ENCODE results near the gene THBS2.
"Not testable (repeated sequence)": the region's sequence is repeated elsewhere in the genome, so short reads cannot be mapped to it uniquely, and the experiment has no call there.

The THBS2 gene

DNA sequence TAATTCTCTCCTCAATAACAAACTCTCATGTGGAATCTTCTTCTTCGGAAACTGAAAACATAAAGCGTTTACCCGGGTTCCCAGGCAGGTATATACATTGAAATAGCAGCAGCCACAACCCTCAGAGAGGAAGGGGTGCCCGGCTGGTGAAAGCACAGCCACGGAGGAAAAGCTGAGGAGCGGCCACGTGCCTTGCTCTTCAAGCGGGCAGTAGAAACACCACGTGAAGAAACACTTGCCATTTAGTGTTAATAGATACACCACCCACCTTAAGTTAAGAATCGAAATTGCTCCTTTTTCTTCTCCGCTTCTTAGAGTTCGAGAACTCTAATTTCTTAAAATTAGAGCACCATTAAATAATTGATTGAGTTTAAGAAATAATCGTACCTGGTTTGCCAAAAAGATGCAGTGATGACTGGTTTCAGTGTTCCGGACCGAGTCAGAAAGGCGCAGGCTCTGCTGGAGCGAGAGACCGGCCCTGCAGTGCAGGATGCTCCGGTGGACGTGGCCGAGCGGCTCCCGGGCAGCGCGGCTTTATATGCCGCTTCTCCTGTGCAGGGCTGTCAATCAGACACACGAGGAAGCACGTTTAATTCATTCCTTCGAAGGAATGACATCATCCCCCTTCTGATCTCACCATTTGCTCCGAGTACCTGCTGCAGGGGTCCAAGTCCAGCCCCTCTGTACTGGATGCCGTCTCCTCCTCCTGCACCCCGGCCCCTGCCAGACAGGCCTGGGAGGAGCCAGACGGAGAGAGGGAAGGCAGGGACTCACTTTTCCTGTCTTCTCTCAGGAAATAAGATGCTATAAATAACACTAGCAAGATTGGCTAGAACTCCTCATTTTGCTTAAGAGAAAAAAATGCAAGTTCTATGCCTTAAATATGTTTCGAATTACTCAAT, at the start of gene THBS2:
Gene THBS2, minus strand, starts transcription at position 510 of the 902 bp plus-strand sequence. CDS start 3,062 bp downstream, outside the sequence.
- DNase-seq (ENCODE audit: low read depth) = no peak

DNA sequence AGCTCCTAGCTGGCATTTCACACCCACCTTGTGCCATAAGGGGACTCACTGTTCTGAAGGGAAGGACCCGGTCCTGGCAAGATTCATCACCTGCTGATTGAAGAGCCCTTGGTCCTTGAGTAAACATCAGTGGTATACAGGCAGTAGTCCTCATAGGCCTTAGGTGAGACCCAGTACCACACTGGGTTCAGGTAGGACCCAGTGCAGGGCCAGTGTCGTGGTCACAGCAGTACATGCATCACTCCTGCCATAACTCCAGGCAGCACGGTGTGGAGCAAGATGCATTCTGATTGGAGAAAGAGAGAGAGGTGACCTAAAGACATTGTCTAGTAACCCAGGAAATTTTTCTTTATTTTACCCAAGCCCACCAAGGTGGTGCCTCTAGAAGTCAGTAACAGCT, 49.1 kb upstream of the THBS2 start:
- no peak for DNase-seq (ENCODE audit: low read depth)

DNA sequence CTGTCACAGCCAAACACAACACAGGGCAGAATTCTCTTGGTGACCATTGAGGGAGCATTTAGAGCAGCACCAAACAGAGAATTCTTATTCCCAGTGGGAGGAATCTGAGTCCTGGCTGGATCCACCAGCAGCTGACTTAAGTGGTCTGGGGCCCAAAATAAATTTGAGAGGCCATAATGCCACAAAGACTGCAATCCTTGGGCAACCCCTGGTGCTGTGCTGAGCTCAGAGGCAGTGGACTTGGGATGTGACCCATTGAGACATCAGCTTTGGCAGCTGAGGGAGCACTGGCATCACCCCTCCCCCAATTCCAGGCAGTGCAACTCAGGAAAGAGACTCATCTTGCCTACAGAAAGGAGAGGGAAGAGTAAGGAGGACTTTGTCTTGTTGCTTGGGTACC, 48.6 kb upstream of the THBS2 start:
- DNase-seq (ENCODE audit: low read depth) = no peak

DNA sequence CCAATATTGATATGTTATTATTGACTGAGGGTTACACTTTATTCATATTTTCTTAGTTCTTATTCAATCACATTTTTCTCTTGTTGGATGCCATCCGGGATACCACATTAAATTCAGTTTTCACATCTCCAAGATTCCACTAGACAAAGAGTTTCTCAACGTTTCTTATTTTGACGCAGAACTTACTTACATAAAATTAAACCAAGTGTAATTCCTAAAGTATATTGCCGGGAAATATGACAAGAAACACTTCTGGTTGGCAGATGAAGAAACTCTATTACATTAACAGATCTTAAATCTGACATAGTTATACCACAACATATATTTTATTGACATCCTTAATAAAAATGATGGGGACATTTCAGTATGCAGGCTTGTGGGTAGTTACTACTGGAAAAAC, 47.3 kb upstream of the THBS2 start:
- no peak for DNase-seq (ENCODE audit: low read depth)

DNA sequence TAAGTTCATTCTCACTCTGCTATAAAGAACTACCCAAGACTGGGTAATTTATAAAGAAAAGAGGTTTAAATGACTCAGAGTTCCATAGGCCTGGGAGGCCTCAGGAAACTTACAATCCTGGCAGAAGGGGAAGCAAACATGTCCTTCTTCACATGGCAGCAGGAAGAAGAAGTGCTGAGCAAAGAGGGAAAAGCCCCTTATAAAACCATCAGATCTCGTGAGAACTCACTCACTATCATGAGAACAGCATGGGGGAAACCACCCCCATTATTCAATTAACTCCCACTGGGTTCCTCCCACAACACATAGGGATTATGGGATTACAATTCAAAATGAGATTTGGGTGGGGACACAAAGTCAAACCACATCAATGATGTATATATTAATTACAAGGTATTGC, 45.0 kb upstream of the THBS2 start:
- DNase-seq (ENCODE audit: low read depth) = not testable (repeated sequence)

DNA sequence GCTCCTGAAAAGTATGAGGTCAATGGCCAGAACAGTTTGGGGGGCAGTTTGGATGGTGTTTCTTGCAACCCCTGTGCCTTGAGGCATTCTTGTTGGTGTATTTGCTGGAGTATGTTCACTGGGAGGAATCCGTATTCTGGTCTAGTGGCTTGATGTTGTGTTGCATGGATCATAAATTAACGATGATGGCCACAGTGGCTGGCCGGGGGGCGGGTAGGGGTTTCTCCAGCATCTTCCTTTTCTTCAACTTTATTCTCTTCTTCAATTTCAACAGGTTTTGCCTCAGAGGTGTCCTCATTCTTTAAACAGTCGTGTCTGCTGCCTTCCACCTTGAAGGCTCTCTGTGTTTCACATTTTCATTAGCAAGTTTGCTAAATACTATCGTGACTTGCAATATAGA, 43.0 kb upstream of the THBS2 start:
- no peak for DNase-seq (ENCODE audit: low read depth)

DNA sequence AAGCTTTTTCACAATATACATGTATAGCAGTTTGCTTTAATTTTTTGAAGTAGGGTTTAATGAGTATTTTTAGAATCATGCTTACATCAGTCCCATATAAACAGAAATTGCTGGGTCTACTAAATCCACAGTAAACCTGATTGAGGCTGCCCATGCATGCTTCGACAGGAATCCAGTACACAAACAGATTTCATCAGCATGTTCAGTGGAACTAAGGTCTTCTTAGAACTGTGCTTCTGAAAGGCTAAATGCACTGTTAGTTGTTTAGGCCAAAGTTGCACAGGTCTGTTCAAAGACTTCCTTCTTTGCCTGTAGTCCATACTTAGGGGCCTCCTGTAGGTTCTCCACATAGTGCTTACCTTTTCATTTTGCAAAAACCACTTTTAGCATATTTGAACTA, 42.5 kb upstream of the THBS2 start:
- DNase-seq (ENCODE audit: low read depth) = no peak

DNA sequence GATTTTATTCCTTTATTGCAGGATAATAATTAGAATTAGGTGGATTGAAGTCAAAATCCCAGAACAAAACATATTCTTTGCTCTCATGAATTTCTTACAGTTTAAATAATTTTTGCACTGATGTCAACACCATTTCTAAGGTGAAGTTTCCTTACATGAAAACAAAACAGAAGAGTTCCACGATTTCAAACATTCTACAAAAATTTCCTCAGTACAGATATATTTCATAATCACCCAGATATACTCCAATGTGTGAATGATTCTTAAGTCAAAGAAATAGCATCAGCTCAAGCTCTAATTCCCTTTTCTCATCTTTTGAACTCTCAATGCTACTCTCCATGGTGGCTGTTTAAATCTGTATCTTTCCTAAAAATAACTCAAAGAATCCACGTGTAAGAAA, 39.5 kb upstream of the THBS2 start:
- no peak for DNase-seq (ENCODE audit: low read depth)

DNA sequence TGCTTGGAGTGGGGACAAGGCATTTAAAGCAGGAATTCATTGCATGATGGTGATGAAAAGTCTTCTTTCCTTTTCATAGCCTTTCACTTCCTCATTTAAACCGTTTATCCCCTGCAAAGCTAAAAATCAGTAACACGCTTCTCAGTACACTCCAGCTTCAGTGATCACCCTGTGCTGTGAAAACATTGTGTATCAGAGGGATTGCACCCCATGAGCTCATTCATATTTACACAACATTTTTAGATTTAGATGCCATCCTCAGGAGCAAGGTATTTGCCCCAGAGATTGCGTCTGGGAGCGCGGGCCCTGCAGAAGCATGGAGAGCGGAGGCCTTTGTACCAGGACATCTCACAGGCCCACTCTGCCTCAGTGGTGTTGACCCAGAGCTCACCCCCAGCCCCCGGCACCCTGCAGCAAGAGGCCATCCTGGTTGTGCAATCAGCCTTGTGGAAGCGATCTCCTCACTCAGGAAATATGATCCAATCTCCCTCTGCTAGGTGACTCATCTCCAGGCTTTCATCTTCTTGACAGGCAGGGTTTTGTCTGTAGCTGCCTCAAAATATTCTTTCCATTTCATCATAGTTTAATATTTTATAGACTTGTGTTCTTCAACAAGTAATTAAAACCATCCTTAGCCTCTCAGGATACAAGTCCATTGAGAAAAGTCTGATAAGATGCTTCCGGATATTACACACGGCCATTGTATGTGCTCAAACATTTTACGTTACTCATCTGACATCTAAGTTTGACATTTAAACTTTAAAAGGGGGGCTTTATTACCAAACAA, 38.9 kb upstream of the THBS2 start:
- no peak for DNase-seq (ENCODE audit: low read depth)

DNA sequence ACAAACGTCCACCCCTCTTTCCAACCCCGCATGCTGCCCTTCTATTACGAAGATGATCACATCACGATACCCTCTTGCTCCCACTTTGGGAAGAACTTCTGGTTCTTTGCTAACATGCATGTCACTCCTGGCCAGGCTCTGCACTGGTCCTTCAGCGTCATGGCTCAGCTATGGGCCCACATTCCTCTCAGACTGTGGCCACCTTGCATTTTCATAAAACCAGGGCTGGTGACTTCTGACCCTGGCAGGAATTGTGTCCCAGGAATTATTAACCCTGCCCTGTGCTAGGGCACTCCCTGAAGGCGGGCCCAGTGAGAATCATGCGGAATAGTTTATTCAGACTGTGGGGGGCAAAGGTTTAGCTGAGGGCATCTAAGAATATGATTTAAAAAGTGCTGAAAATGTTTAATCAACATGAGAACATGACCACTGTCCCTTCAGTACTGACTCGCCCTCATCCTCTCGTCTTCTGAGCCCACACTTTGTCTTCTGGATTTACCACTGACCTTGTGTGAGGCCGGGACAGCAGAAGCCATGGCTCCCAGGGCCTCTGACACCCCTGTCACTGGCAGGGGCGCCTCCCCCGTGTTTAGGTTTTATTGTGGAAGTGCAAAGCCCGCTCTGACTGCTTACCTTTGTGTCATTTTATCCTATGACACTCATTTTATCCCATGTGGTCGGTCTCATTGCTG, 38.1 kb upstream of the THBS2 start:
- no peak for DNase-seq (ENCODE audit: low read depth)

DNA sequence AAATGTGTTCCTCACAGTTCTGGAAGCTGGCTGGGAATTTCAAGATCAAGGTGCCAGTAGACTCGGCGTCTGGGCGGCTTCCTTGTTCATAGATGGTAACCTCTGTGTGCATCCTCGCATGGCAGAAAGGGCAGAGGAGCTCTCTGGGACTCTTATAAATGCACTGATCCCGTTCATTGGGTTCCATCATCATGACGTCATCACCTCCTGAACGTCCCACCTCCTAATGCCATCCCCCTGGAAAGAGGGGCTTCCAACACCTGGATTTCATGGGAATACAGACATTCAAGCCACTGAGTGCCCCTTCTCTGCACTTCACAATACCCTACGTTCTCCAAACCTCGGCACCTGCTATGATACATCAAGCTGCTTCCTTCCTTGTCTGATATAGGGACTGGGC, 37.5 kb upstream of the THBS2 start:
- no peak for DNase-seq (ENCODE audit: low read depth)

DNA sequence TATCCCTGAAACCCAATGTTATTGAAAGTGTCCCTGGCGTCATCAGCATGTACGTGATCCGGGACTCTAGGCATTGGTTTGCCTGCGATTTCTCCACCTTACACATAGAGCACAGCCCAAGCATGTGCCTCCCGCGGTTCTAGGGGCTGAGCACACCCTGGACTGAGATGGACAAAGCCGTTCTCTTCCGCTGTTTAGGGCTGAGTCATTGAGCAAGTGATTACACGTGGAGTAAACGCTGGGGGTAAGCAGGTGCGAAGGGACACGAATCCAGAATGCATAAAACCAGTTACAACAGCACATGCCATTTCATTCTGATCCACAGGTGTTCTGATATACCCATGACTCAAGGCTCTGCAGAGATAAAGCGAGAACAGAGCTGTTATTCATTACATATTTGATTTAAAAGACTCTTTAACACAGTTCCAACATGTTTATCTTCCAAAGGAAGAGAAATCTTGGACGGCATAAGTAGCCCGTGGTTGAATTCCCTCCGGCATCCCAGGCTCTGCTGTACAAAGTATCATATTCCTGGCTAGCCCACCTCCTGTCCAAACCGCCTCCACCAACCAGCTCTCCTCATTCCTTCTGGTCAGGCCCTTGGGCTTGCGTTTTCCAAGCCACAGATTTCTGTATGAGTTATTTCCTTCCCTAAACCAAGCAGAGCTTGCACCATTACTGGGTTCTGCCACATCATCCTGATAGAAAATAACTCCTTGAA, 36.1 kb upstream of the THBS2 start:
- no peak for DNase-seq (ENCODE audit: low read depth)

DNA sequence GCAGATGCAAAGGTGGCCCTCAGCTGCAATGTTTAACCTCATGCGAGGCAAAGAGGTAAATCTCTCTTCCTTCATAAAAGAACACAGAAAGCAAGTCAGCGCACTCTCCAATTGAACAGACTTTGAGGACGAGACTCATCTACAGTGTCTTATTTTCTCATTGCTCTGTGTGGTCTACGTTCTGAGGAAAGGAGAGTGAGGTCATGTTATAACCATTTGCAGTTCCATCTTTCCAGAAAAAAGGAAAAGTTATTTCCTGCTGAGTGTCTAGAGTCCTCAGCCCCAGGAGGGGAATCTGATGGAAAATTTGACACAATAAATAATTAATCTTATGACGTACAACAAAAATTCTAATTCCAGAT, 35.6 kb upstream of the THBS2 start:
- no peak for DNase-seq (ENCODE audit: low read depth)

DNA sequence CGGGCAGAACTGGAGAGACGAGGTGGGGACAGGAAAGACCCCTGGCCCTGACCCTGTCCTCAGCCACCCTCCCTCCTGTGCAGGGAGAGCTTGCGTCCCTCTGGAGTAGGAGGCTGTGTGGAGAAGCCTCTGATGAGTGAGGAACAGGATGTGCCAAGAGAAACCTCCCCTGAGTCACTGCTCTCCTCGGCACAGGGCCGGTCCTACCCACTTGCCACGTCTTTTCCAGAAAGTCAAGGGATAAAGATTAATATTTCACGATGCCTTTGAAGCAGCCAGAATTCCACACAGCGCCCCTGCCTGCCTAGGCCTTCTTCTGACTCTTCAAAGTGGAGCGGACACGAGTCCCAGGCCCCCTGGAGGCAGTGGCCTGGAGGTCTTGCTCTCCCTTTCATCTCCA, 34.9 kb upstream of the THBS2 start:
- no peak for DNase-seq (ENCODE audit: low read depth)

DNA sequence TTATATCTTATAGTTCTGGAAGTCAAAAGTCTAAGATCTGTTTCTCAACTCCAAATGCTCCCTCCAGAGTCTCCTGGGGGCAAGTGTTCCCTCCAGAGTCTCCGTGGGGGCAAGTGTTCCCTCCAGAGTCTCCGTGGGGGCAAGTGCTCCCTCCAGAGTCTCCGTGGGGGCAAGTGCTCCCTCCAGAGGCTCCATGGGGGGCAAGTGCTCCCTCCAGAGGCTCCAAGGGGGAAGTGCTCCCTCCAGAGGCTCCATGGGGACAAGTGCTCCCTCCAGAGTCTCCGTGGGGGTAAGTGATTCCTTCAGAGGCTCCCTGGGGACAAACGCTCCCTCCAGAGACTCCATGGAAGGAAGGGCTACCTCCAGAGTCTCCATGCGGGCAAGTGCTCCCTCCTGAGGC, 34.0 kb upstream of the THBS2 start:
- DNase-seq (ENCODE audit: low read depth) = no peak

DNA sequence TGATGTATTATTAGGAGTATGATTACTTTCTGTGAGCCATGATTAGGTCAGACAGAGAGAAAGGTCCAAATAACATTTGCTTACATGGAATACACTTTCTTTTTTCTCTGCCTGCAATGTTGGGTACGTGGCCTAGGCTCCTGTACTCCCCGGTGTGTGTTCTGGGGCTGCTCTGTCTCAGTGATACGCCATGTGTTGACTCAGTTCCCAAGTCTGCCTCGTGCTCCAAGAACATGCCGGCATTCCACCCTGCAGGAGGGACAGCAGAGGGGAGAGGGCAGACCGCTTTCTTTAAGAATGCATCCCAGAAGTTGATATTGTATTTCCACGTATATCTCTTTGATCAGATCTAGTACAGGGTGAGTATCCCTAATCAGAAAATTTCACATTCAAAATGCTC, 33.3 kb upstream of the THBS2 start:
- DNase-seq (ENCODE audit: low read depth) = no peak

DNA sequence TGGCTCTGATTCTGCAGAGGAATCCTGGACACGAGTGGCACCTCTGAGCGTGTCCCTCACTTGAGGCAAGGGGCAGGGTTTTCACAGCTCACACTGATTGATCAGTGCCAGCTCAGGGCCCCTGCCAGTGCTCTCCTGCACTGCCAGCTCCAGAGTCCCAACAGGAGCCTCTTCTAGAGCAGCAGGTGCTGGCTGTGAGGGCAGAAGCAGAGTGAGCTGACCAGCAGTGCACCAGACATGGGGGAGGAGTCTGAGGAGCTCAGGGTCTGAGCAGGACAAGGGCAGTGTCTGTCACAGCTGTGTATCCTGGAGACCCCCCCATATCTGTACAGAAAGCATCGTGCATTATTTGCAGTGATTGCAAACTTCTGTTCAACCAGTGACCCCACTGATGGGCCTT, 31.5 kb upstream of the THBS2 start:
- no peak for DNase-seq (ENCODE audit: low read depth)

DNA sequence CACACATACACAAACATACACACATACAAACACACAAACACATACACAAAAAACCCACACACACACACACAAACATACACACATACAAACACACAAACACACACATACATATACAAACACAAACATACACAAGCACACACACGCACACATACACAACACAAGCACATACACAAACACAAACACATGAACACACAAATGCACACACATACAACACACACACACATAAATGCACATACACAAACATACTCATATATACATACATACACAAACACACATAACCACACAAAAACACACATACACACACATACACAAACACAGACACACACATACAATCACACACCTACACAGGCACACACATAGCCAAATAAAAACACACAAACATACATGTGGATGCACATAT, 30.3 kb upstream of the THBS2 start:
- DNase-seq (ENCODE audit: low read depth) = no peak

DNA sequence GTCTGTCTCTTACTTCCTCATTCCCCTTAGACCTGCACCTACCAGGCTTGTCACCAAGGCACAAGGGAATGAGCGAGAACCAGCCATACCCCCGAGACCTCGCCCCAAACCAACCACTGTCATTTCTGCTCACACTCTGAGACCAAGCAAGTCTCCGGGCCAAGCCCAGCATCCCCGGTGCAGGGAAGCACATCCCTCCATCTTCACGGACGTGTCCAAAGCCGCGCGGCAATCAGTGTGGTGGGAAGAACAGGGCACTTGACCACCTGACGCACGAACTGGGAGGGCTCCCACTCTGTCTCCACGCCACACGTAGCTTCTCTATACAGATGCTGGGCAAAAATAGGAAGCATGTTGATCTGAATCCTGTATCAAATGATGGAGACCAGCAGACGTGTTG, 28.4 kb upstream of the THBS2 start:
- no peak for DNase-seq (ENCODE audit: low read depth)

DNA sequence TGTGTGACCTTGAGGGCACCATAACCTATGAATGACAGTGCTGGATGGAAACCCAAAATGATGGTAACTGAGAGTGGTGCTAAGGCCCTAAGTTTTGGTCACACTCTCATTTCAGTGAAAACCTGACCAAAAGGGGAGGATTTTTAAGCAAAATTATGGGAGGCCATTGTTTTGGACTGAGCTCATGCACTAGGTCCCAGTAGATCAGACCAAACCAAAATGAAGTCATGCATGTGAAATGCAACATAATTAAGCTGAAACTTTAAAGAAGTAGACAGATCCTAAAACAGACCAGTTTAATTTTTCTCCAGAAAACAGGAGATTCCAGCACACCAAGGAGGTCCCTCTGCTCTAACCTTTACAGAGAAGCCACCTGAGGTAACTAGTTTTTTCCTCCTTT, 24.0 kb upstream of the THBS2 start:
- no peak for DNase-seq (ENCODE audit: low read depth)

DNA sequence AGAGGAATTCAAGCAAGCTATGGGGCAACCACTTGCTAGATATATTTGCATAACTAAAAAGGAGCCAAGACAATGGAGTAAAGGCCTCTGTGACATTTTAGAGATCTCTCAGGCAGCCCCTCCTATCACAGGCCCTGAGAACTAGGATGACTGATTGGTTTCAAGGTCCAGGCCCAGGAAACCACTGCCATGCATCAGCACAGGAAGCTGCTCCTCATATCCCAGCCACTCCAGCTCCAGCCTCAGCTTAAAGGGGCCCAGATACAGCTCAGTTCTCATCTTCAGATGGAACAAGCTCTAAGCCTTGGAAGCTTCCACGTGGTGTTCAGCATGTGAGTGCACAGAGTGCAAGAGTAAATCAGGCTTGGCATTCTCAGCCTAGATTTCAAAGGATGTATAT, 21.1 kb upstream of the THBS2 start:
- DNase-seq (ENCODE audit: low read depth) = no peak

DNA sequence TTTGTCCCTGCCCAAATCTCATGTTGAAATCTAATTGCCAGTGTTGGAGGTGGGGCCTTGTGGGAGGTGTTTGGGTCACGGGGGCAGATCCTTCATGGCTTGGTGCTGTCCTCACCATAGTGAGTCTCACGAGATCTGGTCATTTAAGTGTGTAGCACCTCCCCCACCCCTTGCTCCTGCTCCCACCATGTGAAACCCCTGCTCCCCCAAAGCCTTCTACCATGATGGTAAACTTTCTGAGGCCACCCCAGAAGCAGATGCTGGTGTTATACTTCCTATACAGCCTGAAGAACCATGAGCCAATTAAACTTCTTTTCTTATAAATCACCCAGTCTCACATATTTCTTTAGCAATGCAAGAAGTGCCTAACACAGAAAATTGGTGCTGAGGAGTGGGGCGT, 19.9 kb upstream of the THBS2 start:
- DNase-seq (ENCODE audit: low read depth) = no peak

Data from activated T-helper 1 cell treated with Interleukin-2 at 50 U/mL for 16 hours (primary cell).